ENCODE data around the gene LRRC56. TPM values are rescaled to one million over a fixed set of nuclear protein-coding genes. Genes with fewer than 3 reads are reported as not detected.

The LRRC56 gene
- total and polyA plus RNA-seq, 2 experiments from 2014 or later = 0.73 to 0.87 TPM

- TF ChIP-seq REST (IDR thresholded peaks at IDR 0.05; ENCODE audit: unreplicated experiment) (no peak), NANOG (IDR thresholded peaks at IDR 0.05; ENCODE audit: borderline replicate concordance) (no peak)
These were observed at the start of gene LRRC56 (continued) for GRCh38 chr11:536841-537621.

- no peaks in the 10 kb centered on the region for H3K4me1 Mint-ChIP-seq
- no peak overlapping the region for H3K27ac ChIP-seq (ENCODE audit: low read depth)
- DNase-seq (ENCODE audit: low spot score) (no peak), ATAC-seq (no peak; the same call in 2 of the 3 replicates)
- peaks cover 13% of the 10 kb centered on the region for H3K36me3 Mint-ChIP-seq (ENCODE audit: low read depth)
- no peaks in the 10 kb centered on the region; the same call in 1 of the 2 replicates for H3F3A ChIP-seq (replicated peaks; ENCODE audit: low read depth)
- no peak overlapping the region for H3K4me3 ChIP-seq
- H2AFZ ChIP-seq = no peak overlapping the region
- H4K20me1 ChIP-seq (replicated peaks; ENCODE audit: insufficient read depth) = no peaks in the 10 kb centered on the region
- H3K4me3 Mint-ChIP-seq = no peak overlapping the region
- no peaks in the 10 kb centered on the region for H3K36me3 ChIP-seq (ENCODE audit: insufficient read depth)
- no peaks in the 10 kb centered on the region for H3K9me2 ChIP-seq (ENCODE audit: insufficient read depth)
- H3K4me2 ChIP-seq = no peak overlapping the region
- H3K27me3 ChIP-seq (ENCODE audit: insufficient read depth) = no peaks in the 10 kb centered on the region
- no peaks in the 10 kb centered on the region for H3K4me1 ChIP-seq (ENCODE audit: insufficient read depth)
- no peaks in the 10 kb centered on the region for H3K9me3 Mint-ChIP-seq
- peaks cover 4% of the 10 kb centered on the region for H3K27me3 Mint-ChIP-seq (ENCODE audit: insufficient read depth, low read depth, poor library complexity)
- H3K27ac Mint-ChIP-seq = no peak overlapping the region
- peaks cover 11% of the 10 kb centered on the region for H3K79me2 ChIP-seq (replicated peaks; ENCODE audit: insufficient read depth)
- no peak for TF ChIP-seq JUNB (IDR thresholded peaks at IDR 0.05; ENCODE audit: unreplicated experiment)
- no peak for TF ChIP-seq REST (IDR thresholded peaks at IDR 0.05; ENCODE audit: unreplicated experiment)
- TF ChIP-seq EZH2phosphoT487 (IDR thresholded peaks at IDR 0.05; ENCODE audit: unreplicated experiment) = no peak
- TF ChIP-seq, protein P1, sequence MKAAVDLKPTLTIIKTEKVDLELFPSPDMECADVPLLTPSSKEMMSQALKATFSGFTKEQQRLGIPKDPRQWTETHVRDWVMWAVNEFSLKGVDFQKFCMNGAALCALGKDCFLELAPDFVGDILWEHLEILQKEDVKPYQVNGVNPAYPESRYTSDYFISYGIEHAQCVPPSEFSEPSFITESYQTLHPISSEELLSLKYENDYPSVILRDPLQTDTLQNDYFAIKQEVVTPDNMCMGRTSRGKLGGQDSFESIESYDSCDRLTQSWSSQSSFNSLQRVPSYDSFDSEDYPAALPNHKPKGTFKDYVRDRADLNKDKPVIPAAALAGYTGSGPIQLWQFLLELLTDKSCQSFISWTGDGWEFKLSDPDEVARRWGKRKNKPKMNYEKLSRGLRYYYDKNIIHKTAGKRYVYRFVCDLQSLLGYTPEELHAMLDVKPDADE (IDR thresholded peaks at IDR 0.05) = no peak
- no peak for TF ChIP-seq CTCF (conservative IDR thresholded peaks at IDR 0.05; ENCODE audit: low read depth in 2 of 2)
- TF ChIP-seq CREB1 (CRISPR knock-in tag; IDR thresholded peaks at IDR 0.05; ENCODE audit: low read depth) = no peak
- TF ChIP-seq ZNF331 (CRISPR knock-in tag; IDR thresholded peaks at IDR 0.05; ENCODE audit: low read depth) = no peak
- TF ChIP-seq NANOG (IDR thresholded peaks at IDR 0.05; ENCODE audit: borderline replicate concordance) = no peak
- TF ChIP-seq STAT1 (IDR thresholded peaks at IDR 0.05; ENCODE audit: unreplicated experiment) = no peak
These were observed 49.7 kb upstream of the LRRC56 start for GRCh38 chr11:487571-488021.

All from GM23338 (cell line).